Sigmoid colon (tissue), 4 donors: ENCODE results near the gene LUZP2.

Experiments used
- CTCF ChIP-seq, 4 experiments: fragments of 450-650 bp in 3 of 4; fragments of 200-600 bp in 1 of 4; IDR thresholded peaks; one replicate each; pipeline ENCODE4 v1.5.1; 2016 to 2019; ENCODE audit warnings: antibody characterized with exemption in 4 of 4, mild to moderate bottlenecking in 3 of 4, moderate library complexity in 2 of 4
- POLR2A ChIP-seq, 2 donors: fragments of 450-650 bp; IDR thresholded peaks; one replicate each; pipeline ENCODE4 v1.6.1; 2016; ENCODE audit warnings: antibody characterized with exemption in 2 of 2, mild to moderate bottlenecking in 2 of 2, moderate library complexity in 2 of 2
- POLR2AphosphoS5 ChIP-seq, 4 donors: sonication (generic); formaldehyde crosslinking; IDR thresholded peaks; one replicate each; pipeline ENCODE4 v1.6.1; 2017; ENCODE audit warnings: antibody characterized with exemption in 4 of 4

GRCh38 chr11:24624432-24624831 is 127.6 kb downstream of the LUZP2 start:
- no peak for TF ChIP-seq POLR2A (IDR thresholded peaks at IDR 0.05)
- no peak for TF ChIP-seq CTCF (IDR thresholded peaks at IDR 0.05)
- no peak for TF ChIP-seq POLR2AphosphoS5 (IDR thresholded peaks at IDR 0.05)
